HG03280 (cell line): ENCODE measurements around the gene MOB2.

Source experiments
- ATAC-seq: cut with Tn5 transposase; IDR thresholded peaks from one replicate; pipeline ENCODE4 v1.9.1; 2021; ENCODE audit warnings: mild to moderate bottlenecking, moderate library complexity; ENCODE audit not compliant: unreplicated experiment

The MOB2 gene

GRCh38 chr11:1505480-1505879 lies 18.9 kb upstream of the MOB2 start:
- no peak for ATAC-seq

DNA sequence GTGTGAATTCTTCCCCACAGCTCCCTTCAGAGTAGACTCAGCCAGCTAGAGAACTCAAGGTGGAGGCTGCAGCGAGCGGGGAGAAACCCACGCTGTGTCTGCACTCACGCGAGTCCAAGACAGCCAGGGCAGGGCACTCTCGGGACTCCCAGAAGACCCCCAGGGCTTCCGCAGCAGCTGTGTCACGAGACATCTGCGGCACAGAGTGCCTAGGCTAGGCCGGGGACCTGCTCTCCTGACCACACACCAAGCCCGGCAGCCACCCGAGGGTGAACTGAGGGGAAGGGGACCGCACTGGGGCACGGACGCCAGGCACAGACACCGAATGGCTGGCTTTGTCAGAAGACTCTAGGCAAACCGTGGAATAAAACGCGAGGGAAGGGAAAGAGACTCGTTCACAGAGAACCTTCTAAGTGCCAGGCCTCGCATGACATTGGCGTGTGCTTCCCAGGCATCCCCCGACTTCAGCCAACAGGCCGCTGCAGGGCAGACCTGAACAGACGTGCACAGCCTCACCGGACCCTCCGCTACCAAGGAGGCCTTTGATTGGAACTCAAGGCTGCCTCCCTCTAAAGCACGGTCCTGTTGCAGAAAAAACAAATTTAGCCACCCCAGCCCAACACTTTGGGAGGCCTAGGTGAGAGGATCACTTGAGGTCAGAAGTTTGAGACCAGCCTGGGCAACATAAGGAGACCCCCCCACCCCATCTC lies 18.2 kb upstream of the MOB2 start:
- no peak for ATAC-seq

- no peak for ATAC-seq
These were observed 17.6 kb upstream of the MOB2 start for GRCh38 chr11:1504138-1504537.

- no peak for ATAC-seq
These were observed 17.1 kb upstream of the MOB2 start for GRCh38 chr11:1503708-1504104.

DNA sequence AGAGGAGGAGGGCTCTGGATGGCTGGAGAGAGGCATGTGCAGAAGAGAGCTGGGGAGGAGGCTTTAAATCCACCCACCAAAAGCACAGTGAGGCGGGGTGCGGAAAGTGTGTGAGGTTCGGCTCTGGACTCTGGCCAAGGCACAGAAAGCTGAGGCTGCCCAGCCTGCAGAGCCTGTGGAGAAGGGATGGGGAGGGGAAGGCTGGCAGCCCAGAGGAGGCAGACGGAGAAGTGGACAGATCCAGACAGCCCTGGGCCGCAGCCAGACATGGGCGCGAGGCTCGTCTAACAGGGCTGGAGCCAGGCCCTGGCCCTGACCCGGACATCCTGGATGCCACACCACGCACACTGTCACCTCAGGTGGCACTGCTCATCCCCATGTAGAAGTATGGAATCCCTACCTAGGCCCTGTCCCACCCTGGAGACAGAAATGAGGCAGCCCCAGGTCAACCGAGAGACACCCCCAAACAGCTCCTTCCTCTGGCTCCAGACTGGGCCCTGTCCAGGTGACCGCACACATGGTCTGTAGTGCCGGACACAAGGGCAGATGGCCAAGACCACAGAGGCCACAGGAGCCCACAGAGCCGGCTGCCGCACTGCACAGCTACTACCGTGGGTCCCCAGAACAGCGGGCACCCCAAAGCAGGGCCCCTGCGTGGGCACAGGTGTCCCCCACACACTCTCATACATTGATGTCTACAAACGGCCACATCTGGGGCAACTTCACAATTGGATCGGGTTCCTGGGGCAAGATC lies 16.6 kb upstream of the MOB2 start:
- ATAC-seq, result no peak

DNA sequence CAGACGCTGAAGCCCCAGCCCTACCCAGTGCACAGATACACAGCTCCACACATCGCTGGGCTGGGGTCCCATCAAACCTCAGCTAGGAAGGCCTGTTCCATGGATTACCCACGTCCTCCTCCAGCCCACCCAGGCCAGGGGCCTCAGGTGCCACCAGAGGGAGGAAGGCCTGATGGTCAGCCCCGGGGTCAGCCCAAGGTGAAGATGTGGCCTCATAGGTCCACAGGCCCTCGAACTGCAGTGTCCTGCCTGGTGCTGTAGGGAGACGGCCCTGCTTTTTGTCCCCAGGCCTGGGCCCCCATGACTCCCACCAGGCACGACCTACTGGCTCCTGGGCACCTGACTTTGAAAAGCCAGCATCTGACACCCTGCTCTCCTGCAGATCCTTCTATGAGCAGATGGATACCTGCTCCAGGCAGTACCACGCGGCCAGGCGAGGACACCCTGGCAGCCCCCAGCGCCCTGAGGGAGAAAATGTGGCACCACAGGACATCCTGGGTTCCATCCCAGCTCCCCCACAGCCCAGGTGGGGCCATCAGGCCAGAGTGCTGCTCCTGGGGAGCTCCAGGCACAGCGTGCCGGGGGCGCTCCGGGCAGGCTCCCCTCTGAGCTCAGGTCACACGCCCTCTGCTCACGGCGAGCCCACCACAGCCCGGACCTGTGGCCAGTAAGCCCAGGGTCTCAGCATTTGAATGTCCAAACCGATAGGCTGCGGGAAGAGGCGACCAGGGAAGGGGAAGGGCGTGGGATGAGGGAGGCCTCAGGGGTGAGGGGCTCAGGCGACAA lies 15.8 kb upstream of the MOB2 start:
- ATAC-seq, result no peak

GRCh38 chr11:1501421-1502167 lies 15.0 kb upstream of the MOB2 start:
- no peak for ATAC-seq

- ATAC-seq, result no peak
These were observed 14.2 kb upstream of the MOB2 start for GRCh38 chr11:1500466-1501420.

DNA sequence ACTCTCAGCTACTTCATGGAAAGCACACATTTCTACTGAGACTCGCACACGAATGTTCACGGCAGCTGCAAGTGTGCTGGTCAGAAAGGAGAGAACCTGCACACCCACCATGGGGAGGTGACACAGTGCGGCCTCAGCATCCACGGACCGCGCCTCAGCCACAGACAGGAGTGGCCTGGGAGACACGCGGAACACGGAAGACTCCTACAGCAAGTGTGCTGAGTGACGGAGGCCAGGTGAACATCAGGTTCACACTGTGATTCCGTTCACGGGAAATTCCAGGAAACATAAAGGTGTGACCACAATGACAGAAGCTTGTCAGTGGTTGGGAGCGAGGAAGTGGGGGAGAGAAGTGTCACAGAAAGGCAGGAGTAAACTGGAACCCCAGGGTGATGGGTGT lies 13.3 kb upstream of the MOB2 start:
- no peak for ATAC-seq

DNA sequence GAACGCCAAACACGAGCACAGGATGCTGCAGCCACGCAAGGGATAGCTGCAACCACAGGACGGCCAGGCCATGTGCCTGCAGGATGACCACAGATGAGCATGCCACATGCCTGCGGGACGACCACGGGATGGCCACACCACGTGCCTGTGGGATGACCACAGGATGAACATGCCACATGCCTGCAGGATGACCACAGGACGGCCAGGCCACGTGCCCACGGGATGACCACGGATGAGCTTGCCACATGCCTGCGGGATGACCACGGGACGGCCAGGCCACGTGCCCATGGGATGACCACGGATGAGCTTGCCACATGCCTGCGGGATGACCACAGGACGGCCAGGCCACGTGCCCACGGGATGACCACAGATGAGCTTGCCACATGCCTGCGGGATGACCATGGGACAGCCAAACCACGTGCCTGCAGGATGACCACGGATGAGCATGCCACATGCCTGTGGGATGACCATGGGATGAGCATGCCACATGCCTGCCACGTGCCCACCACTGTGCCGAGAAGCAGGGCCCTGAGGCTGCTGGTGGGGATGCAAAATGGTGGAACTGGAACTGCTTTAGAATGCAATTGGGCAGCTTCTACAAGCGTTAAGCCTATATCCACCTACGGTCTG lies 12.8 kb upstream of the MOB2 start:
- ATAC-seq, result no peak

DNA sequence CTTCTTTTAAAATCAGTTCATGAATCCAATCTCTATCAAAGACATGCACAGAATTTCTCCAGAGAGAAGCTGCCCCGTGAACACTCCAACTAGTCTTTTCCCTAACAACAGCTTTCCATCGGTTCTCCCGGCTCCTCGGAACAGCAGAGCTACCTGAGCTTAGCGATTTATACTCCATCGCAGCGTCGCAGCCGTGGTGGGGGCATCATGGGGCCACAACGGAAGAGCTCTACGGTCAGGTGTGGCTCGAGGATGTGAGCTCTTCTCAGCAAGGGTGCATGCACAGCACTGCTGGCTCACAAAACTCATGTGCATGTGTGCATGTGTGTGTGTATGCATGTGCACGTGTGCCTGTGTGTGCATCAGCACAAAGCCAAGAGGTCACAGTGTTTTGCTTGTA lies 11.7 kb upstream of the MOB2 start:
- no peak for ATAC-seq

- no peak for ATAC-seq
These were observed 11.0 kb upstream of the MOB2 start for GRCh38 chr11:1497600-1497999.

- ATAC-seq, result no peak
These were observed 10.1 kb upstream of the MOB2 start for GRCh38 chr11:1496761-1497095.

- ATAC-seq, result no peak
These were observed 9.6 kb upstream of the MOB2 start for GRCh38 chr11:1496091-1496760.

- ATAC-seq, result no peak
These were observed 8.1 kb upstream of the MOB2 start for GRCh38 chr11:1494650-1495049.

GRCh38 chr11:1493650-1494244 lies 7.2 kb upstream of the MOB2 start:
- no peak for ATAC-seq

DNA sequence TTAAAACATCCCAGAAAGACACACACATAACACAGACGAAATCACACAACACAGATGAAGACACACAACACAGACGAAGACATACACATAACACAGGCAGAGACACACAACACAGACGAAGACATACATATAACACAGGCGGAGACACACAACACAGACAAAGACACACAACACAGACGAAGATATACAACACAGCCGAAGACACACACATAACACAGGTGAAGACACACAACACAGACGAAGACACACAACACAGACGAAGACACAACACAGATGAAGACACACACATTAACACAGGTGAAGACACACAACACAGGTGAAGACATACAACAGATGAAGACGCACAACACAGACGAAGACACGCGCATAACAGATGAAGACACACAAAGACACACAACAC lies 4.8 kb upstream of the MOB2 start:
- ATAC-seq, result no peak

GRCh38 chr11:1490651-1491050 lies 4.1 kb upstream of the MOB2 start:
- no peak for ATAC-seq
